Neural progenitor cell (in vitro differentiated cells): Measurements from ENCODE around the gene PPP1R9B. TPM values are rescaled to one million over a fixed set of nuclear protein-coding genes. Genes with fewer than 3 reads are reported as not detected.

Source experiments
- DNase-seq: peaks from one replicate; pipeline ENCODE4 v3.0.0-alpha.2; 2016; ENCODE audit warnings: low spot score
- H2AFZ ChIP-seq: fragments of 200-600 bp; sonication (generic); replicated peaks from 2 replicates; pipeline ENCODE4 v1.6.1; 2016; ENCODE audit warnings: antibody characterized with exemption
- H3F3A ChIP-seq: fragments of 200-600 bp; sonication (generic); 2 replicates; pipeline ENCODE4 v1.6.1; 2016; ENCODE audit warnings: antibody characterized with exemption, low read depth
- H3K27ac ChIP-seq: fragments of 200-600 bp; sonication (generic); 2 replicates; pipeline ENCODE4 v1.5.1; 2016; ENCODE audit warnings: mild to moderate bottlenecking
- H3K27me3 ChIP-seq: fragments of 200-600 bp; sonication (generic); 2 replicates; pipeline ENCODE4 v1.6.1; 2016; ENCODE audit warnings: mild to moderate bottlenecking, moderate library complexity
- H3K36me3 ChIP-seq: fragments of 200-600 bp; sonication (generic); 2 replicates; pipeline ENCODE4 v1.5.1; 2016
- H3K4me1 ChIP-seq: fragments of 200-600 bp; sonication (generic); 2 replicates; pipeline ENCODE4 v1.6.1; 2016; ENCODE audit warnings: mixed run types
- H3K4me2 ChIP-seq: fragments of 200-600 bp; sonication (generic); 2 replicates; pipeline ENCODE4 v1.6.1; 2016
- H3K4me3 ChIP-seq: fragments of 200-600 bp; sonication (generic); 2 replicates; pipeline ENCODE4 v1.5.1; 2016
- H3K79me2 ChIP-seq: fragments of 200-600 bp; sonication (generic); 2 replicates; pipeline ENCODE4 v1.6.1; 2016; ENCODE audit warnings: low read depth
- H3K9ac ChIP-seq: fragments of 200-600 bp; sonication (generic); 2 replicates; pipeline ENCODE4 v1.6.1; 2016
- H3K9me3 ChIP-seq: fragments of 200-600 bp; sonication (generic); 2 replicates; pipeline ENCODE4 v1.5.1; 2016; ENCODE audit warnings: low read depth
- H4K20me1 ChIP-seq: fragments of 200-600 bp; sonication (generic); 2 replicates; pipeline ENCODE4 v1.6.1; 2016; ENCODE audit warnings: low read depth
- H3K27ac Mint-ChIP-seq: 3 replicates; pipeline ENCODE4 v1.8.0; 2021; ENCODE audit warnings: mixed read lengths
- H3K27me3 Mint-ChIP-seq: 2 replicates; pipeline ENCODE4 v1.8.0; 2022; ENCODE audit warnings: low read depth, mild to moderate bottlenecking, inconsistent platforms, moderate library complexity, mixed read lengths; ENCODE audit not compliant: insufficient read depth
- H3K36me3 Mint-ChIP-seq: 3 replicates; pipeline ENCODE4 v1.8.0; 2021; ENCODE audit warnings: mixed read lengths
- H3K4me1 Mint-ChIP-seq: 3 replicates; pipeline ENCODE4 v1.8.0; 2021; ENCODE audit warnings: mixed read lengths
- H3K4me3 Mint-ChIP-seq: 3 replicates; pipeline ENCODE4 v1.8.0; 2021; ENCODE audit warnings: mild to moderate bottlenecking, moderate library complexity, mixed read lengths
- H3K9me3 Mint-ChIP-seq: 3 replicates; pipeline ENCODE4 v1.8.0; 2020; ENCODE audit warnings: mixed read lengths
- CTCF ChIP-seq: fragments of 200-600 bp; sonication (generic); IDR thresholded peaks from 2 replicates; pipeline ENCODE4 v1.5.1; 2017; ENCODE audit warnings: antibody characterized with exemption, mild to moderate bottlenecking
- EZH2 ChIP-seq: fragments of 200-600 bp; sonication (generic); IDR thresholded peaks from 2 replicates; pipeline ENCODE4 v1.6.1; 2017; ENCODE audit warnings: antibody characterized with exemption, mild to moderate bottlenecking, moderate library complexity
- EZH2phosphoT487 ChIP-seq: fragments of 200-600 bp; sonication (generic); IDR thresholded peaks from 2 replicates; pipeline ENCODE4 v1.6.1; 2017; ENCODE audit warnings: antibody characterized with exemption
- total RNA-seq: library from RNA; depleted of rRNA; stranded (reverse); fragments of >200 nt; gene quantifications from 2 replicates; pipeline ENCODE4 v1.2.3, GENCODE V29; 2015; ENCODE audit warnings: low replicate concordance

PPP1R9B gene
- total RNA-seq, 1 donor from 2014 or later: 12.0 TPM

GRCh38 chr17:50109785-50110184 lies 40.7 kb downstream of the PPP1R9B start:
- peaks cover 10% of the 10 kb centered on the region for H3K27me3 Mint-ChIP-seq
- H3K4me1 ChIP-seq: peaks cover 15% of the 10 kb centered on the region
- H3K36me3 ChIP-seq: no peaks in the 10 kb centered on the region
- no peak overlapping the region for H3K27ac Mint-ChIP-seq
- H3K36me3 Mint-ChIP-seq: peaks cover 10% of the 10 kb centered on the region
- H3K79me2 ChIP-seq: no peaks in the 10 kb centered on the region
- peaks cover 4% of the 10 kb centered on the region for H4K20me1 ChIP-seq
- no peak overlapping the region for H3K4me3 ChIP-seq
- H3K27ac ChIP-seq: no peak overlapping the region
- TF ChIP-seq EZH2phosphoT487 (no peak), EZH2 (no peak), CTCF (no peak)
- H3F3A ChIP-seq: peaks cover 14% of the 10 kb centered on the region
- no peak overlapping the region for H3K4me2 ChIP-seq
- no peak overlapping the region for H3K9ac ChIP-seq
- no peaks in the 10 kb centered on the region for H3K9me3 ChIP-seq
- no peak for DNase-seq
- H3K4me3 Mint-ChIP-seq: no peak overlapping the region
- H3K27me3 ChIP-seq: no peaks in the 10 kb centered on the region
- H3K9me3 Mint-ChIP-seq: no peaks in the 10 kb centered on the region
- peaks cover 37% of the 10 kb centered on the region for H3K4me1 Mint-ChIP-seq
- H2AFZ ChIP-seq: no peak overlapping the region

- Histone ChIP-seq H3K79me2 (no peaks in the 10 kb centered on the region), H3K4me1 (peaks cover 15% of the 10 kb centered on the region), H2AFZ (no peak overlapping the region), H3K36me3 (no peaks in the 10 kb centered on the region), H4K20me1 (peaks cover 4% of the 10 kb centered on the region), H3K4me2 (no peak overlapping the region), H3F3A (peaks cover 11% of the 10 kb centered on the region), H3K27ac (no peak overlapping the region), H3K9ac (no peak overlapping the region), H3K4me3 (no peak overlapping the region), H3K9me3 (no peaks in the 10 kb centered on the region), H3K27me3 (no peaks in the 10 kb centered on the region)
- no peak for DNase-seq
- Mint-ChIP-seq H3K27me3 (peaks cover 10% of the 10 kb centered on the region), H3K36me3 (peaks cover 10% of the 10 kb centered on the region), H3K4me1 (peaks cover 33% of the 10 kb centered on the region), H3K4me3 (no peak overlapping the region), H3K27ac (no peak overlapping the region), H3K9me3 (no peaks in the 10 kb centered on the region)
- no peak for TF ChIP-seq EZH2
These were observed 41.3 kb downstream of the PPP1R9B start for GRCh38 chr17:50109207-50109606.

- Mint-ChIP-seq H3K27ac (peak overlapping the region; percentile 21), H3K4me3 (no peak overlapping the region), H3K36me3 (peaks cover 10% of the 10 kb centered on the region), H3K4me1 (peaks cover 30% of the 10 kb centered on the region), H3K9me3 (no peaks in the 10 kb centered on the region), H3K27me3 (peaks cover 10% of the 10 kb centered on the region)
- Histone ChIP-seq H3K36me3 (no peaks in the 10 kb centered on the region), H3K4me2 (no peak overlapping the region), H4K20me1 (peaks cover 4% of the 10 kb centered on the region), H3K9ac (no peak overlapping the region), H3K27ac (no peak overlapping the region), H3K79me2 (no peaks in the 10 kb centered on the region), H3K4me1 (peaks cover 12% of the 10 kb centered on the region), H3K4me3 (no peak overlapping the region), H3K9me3 (no peaks in the 10 kb centered on the region), H3K27me3 (no peaks in the 10 kb centered on the region), H2AFZ (no peak overlapping the region), H3F3A (peaks cover 11% of the 10 kb centered on the region)
- DNase-seq: no peak
- no peak for TF ChIP-seq EZH2
- TF ChIP-seq CTCF: no peak
- no peak for TF ChIP-seq EZH2phosphoT487
These were observed 41.9 kb downstream of the PPP1R9B start for GRCh38 chr17:50108556-50108955.

GRCh38 chr17:50107790-50108414 lies 42.6 kb downstream of the PPP1R9B start:
- TF ChIP-seq CTCF (no peak), EZH2phosphoT487 (no peak), EZH2 (no peak)
- no peak overlapping the region for H3K4me3 ChIP-seq
- peaks cover 11% of the 10 kb centered on the region for H3K4me1 ChIP-seq
- H3K27me3 Mint-ChIP-seq: peaks cover 9% of the 10 kb centered on the region
- no peak overlapping the region for H3K4me3 Mint-ChIP-seq
- H3K36me3 ChIP-seq: no peaks in the 10 kb centered on the region
- H3K27ac ChIP-seq: no peak overlapping the region
- H3K36me3 Mint-ChIP-seq: peaks cover 10% of the 10 kb centered on the region
- peaks cover 4% of the 10 kb centered on the region for H4K20me1 ChIP-seq
- no peak overlapping the region for H2AFZ ChIP-seq
- H3K9me3 Mint-ChIP-seq: no peaks in the 10 kb centered on the region
- no peaks in the 10 kb centered on the region for H3K27me3 ChIP-seq
- DNase-seq: no peak
- peaks cover 27% of the 10 kb centered on the region for H3K4me1 Mint-ChIP-seq
- peaks cover 11% of the 10 kb centered on the region for H3F3A ChIP-seq
- no peaks in the 10 kb centered on the region for H3K9me3 ChIP-seq
- no peak overlapping the region for H3K4me2 ChIP-seq
- no peak overlapping the region for H3K27ac Mint-ChIP-seq
- H3K9ac ChIP-seq: no peak overlapping the region
- H3K79me2 ChIP-seq: no peaks in the 10 kb centered on the region
